ENCODE measurements around the gene CRYGN.

DNA sequence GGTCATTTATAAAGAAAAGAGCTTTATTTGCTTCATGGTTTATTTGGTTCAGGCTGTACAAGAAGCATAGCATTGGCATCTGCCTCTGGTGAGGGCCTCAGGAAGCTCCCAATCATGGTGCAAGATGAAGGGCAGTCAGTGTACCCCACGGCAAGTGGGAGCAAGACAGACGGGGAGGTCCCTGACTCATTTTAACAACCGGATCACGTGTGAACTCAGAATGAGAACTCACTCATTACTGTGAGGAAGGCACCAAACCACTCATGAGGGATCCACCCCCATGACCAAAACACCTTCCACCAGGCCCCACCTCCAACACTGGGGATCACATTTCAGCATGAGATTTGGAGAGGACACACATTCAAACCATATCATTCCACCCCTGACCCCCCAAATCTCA, 15.7 kb upstream of the CRYGN start:
- TF ChIP-seq, protein P1, sequence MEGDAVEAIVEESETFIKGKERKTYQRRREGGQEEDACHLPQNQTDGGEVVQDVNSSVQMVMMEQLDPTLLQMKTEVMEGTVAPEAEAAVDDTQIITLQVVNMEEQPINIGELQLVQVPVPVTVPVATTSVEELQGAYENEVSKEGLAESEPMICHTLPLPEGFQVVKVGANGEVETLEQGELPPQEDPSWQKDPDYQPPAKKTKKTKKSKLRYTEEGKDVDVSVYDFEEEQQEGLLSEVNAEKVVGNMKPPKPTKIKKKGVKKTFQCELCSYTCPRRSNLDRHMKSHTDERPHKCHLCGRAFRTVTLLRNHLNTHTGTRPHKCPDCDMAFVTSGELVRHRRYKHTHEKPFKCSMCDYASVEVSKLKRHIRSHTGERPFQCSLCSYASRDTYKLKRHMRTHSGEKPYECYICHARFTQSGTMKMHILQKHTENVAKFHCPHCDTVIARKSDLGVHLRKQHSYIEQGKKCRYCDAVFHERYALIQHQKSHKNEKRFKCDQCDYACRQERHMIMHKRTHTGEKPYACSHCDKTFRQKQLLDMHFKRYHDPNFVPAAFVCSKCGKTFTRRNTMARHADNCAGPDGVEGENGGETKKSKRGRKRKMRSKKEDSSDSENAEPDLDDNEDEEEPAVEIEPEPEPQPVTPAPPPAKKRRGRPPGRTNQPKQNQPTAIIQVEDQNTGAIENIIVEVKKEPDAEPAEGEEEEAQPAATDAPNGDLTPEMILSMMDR (IDR thresholded peaks at IDR 0.05; ENCODE audit: poor library complexity): no peak
- TF ChIP-seq EZH2 (IDR thresholded peaks at IDR 0.05; ENCODE audit: borderline replicate concordance) (no peak), EZH2phosphoT487 (IDR thresholded peaks at IDR 0.05; ENCODE audit: low read depth, severe bottlenecking, unreplicated experiment) (no peak)

Measured in hepatocyte (in vitro differentiated cells).